Fibroblast of pulmonary artery (primary cell): ENCODE data around the gene PLTP.

Source experiments
- DNase-seq: peaks from one replicate; pipeline ENCODE4 v3.0.0-alpha.2; 2010; ENCODE audit warnings: low read depth
- H3K4me3 ChIP-seq: replicated peaks from 2 replicates; pipeline ENCODE4 v1.5.1; 2011; ENCODE audit warnings: low read depth, mild to moderate bottlenecking, control low read depth, low read length, moderate library complexity
- TF ChIP-seq, protein P1 (sequence below): IDR thresholded peaks from 2 replicates; pipeline ENCODE4 v1.5.1; 2011; ENCODE audit warnings: mild to moderate bottlenecking, control low read depth, low read length, inconsistent platforms; ENCODE audit errors: missing control alignments

The PLTP gene

DNA sequence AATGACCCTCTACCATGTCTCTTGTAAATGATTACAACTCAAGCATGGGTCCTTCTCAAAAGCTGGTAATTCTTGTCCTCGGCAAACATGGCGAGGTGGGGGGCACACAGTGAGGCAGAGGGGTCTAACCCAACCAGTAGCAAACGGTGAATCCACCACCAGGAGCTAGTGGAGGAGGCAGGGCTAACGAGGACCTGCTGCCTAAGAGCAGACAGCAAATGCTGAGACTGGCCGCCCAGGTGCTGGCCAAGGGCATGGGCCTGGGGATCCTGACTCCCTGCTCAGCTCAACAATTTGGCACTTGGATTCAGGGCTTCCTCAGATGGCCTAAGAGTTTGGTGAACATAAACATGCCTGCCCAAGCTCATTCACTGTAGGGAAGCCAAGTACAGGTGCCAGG is 40.9 kb upstream of the PLTP start:
- H3K4me3 ChIP-seq, result no peak overlapping the region
- DNase-seq, result no peak
- TF ChIP-seq, protein P1, sequence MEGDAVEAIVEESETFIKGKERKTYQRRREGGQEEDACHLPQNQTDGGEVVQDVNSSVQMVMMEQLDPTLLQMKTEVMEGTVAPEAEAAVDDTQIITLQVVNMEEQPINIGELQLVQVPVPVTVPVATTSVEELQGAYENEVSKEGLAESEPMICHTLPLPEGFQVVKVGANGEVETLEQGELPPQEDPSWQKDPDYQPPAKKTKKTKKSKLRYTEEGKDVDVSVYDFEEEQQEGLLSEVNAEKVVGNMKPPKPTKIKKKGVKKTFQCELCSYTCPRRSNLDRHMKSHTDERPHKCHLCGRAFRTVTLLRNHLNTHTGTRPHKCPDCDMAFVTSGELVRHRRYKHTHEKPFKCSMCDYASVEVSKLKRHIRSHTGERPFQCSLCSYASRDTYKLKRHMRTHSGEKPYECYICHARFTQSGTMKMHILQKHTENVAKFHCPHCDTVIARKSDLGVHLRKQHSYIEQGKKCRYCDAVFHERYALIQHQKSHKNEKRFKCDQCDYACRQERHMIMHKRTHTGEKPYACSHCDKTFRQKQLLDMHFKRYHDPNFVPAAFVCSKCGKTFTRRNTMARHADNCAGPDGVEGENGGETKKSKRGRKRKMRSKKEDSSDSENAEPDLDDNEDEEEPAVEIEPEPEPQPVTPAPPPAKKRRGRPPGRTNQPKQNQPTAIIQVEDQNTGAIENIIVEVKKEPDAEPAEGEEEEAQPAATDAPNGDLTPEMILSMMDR, result no peak

DNA sequence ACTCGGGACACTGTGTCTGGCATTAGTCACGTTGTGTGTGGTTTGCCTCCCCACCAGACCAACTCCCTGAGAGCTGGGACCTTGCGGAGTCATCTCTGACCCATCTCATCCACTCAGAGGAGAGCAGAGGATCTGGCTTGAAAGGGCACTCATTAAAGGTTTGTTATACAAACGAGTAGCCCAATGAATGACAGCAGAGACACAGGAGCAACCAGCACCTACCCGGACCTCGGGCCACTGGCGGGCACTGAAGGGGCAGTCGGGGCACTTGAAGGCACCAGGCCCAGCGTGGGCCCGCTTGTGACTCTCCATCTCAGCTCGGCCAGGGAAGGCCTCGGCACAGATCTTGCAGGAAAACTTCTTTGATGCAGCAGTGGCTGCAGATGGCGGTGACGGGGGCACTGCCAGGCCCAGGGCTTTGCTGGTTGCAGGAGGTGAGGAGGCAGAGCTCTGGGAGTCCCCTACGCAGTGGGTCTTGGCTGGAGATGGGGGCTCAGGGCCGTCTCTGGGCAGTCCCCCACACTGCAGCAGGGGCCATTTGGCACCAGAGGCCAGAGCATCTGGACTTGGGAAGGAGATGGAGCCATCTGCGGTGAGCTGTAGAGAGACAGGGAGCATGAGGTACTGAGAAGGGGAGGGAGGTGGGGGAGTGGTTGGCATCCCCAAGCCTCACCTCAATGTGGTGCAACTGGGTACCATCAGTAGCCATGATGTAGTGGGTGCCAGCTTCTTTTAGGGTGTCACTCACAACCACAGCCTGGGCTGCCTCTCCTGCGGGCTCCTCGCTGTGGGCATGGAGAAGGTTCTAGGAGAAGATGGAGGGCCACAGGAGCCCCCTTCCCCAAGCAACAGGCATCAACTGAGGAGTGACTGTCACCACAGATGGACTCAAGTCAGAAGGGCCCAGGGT is 40.2 kb upstream of the PLTP start:
- no peak overlapping the region for H3K4me3 ChIP-seq
- TF ChIP-seq, protein P1, result no peak
- DNase-seq, result no peak

DNA sequence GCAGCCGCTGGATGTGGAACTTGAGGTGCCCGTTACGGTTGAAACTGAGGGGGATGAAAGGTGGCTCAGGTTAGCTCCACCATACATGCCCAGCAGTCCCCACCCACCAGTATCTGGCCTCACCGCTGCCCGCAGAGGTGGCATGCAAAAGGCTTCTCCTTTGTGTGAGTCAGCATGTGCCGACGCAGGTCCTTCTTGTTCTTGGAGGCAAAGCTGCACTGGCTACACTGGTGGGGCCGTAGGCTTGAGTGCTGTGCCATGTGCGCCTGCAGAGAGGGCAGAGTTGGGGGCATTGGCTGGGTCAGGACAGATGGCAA is 38.3 kb upstream of the PLTP start:
- H3K4me3 ChIP-seq, result no peak overlapping the region
- TF ChIP-seq, protein P1, result no peak
- DNase-seq, result no peak

DNA sequence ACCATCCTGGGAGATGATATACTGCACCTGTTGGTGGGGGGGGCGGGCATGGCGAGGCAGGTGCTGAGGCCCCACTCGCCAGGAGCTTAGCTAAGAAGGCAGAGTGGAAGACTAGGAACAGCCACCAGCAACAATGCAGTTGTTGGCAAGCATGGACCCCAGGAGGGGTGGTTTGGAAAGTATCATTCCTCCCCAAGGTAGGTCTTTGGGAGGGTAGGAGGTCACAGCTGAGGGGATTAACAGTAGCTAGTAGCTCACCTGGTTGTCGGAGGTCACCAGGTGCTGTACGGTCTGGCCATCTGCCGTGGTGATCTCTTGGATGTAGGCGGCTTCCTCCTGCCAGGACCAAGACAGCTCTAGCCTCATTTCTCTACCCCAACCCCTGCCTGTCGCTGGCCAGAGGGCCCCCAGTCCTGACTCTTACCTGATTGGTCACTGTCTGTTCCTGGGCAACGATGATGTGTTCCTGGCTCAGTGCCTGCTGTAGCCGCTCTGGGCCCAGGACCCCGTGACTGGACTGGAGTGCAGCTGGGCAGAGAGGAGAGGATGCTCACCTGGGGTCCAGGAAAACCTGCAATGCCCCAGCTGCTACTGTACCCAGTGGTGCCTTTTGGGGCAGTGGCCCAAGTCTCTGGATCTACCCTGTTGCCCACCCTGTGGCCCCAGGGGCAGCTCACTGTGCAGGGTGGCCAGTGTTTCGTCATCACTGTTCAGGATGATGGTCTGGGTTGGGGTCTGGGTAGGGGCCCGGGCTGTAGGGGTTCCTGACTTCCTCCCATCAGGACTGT is 37.8 kb upstream of the PLTP start:
- no peak overlapping the region for H3K4me3 ChIP-seq
- TF ChIP-seq, protein P1, result no peak
- no peak for DNase-seq

DNA sequence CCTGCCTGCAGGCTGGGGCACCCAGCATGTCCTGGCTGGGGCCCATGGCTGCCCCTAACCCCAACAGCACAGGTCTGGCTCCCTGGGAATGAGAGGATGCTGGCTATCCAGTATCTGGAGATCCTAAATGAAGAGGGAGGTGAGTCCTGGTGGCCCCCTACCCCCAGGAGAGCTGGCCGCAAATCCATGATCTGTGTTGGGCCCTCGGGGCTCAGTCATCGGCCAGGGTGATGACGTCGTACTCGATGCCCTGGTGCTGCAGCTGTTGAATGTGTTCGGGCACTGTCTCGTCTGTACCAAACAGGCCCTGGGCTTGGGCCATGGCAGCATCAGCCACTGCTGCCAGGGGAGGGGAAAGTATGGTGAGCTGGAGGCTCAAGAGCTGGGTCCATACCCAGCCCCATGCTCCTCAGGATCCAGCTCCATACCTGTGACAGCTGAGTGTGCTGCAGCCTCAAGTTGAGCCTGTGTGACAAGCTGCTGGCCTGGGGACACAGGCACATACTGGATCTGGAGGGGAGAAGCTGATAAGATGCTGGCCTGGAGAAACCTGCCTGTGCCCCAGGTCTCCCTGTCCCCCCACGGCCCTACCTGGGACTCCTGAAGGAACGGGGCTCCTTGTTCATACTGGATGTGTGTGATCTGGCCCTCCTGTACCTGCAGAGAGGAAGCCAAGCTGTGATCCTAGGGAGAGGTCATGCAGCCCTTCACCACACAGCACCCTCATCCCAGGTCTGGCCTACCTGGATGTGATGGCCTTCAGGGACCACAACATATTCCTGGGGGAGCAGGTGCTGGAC is 37.0 kb upstream of the PLTP start:
- no peak overlapping the region for H3K4me3 ChIP-seq
- no peak for DNase-seq

DNA sequence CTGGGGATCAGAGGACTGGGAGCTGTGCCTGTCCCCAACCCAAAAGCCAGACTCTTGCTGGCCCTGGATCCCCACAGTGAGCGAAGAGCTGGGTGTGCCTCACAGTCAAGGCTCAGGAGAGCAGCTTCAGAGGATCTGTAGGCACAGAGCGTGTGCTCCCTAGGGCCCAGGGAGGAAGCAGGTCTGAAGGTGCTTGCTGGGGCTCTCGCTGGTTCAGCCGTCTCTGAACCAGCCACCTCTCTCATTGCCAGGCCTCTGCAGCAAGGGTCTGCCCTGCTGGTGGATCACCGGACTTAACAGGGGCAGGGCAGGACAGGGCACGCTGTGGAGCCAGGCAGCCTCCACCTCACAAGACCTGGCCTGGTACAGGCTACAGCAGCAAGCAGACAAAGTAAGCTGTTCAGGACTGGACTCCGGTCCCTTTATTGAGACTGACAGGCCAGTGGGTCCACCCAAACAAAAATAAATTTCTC is 36.3 kb upstream of the PLTP start:
- no peak for DNase-seq
- H3K4me3 ChIP-seq, result no peak overlapping the region
- TF ChIP-seq, protein P1, result no peak

More for the DNA sequence above, 37.0 kb upstream of the PLTP start:
- TF ChIP-seq, protein P1, result no peak
